HepG2 (cell line): ENCODE results near the gene LRRC4C. TPM values are rescaled to one million over a fixed set of nuclear protein-coding genes. Genes with fewer than 3 reads are reported as not detected.

ENCODE experiments used
- ATAC-seq: fragments of 200-7000 bp; cut with Tn5 transposase; 3 replicates; pipeline ENCODE4 v1.9.1; 2020; ENCODE audit warnings: mild to moderate bottlenecking, moderate library complexity
- BruUV-seq: library from RNA; stranded (reverse); fragments of 400-500 nt; replicated peaks from 2 replicates; lab custom pipeline; 2021; lab: Mats Ljungman, UMichigan
- CTCF ChIA-PET: fragments of 300-600 bp; formaldehyde crosslinking; extraction: SDS; loops from one replicate; lab custom pipeline; 2021; ENCODE audit warnings: low total read pairs, inconsistent platforms, low intra/inter-chr PET ratio; lab: Yijun Ruan, JAX
- POLR2A ChIA-PET: fragments of 350-600 bp; sonication (Branson Sonifier 250); formaldehyde crosslinking; loops from one replicate; lab custom pipeline; 2020; ENCODE audit warnings: antibody characterized with exemption, inconsistent platforms; lab: Yijun Ruan, JAX
- DNase-seq: peaks from one replicate; pipeline ENCODE4 v3.0.0-alpha.2; 2015; ENCODE audit warnings: low spot score
- FAIRE-seq: peaks from 3 replicates; lab custom pipeline; 2011; peaks lifted over from hg19 to GRCh38; lab: Jason Lieb, UNC
- H2AFZ ChIP-seq: one replicate; pipeline ENCODE4 v1.6.1; 2011; ENCODE audit warnings: low read length, inconsistent platforms
- H3K27ac ChIP-seq: fragments of 300-600 bp; 3 replicates; pipeline ENCODE4 v1.8.0; 2011; ENCODE audit warnings: mixed run types, mild to moderate bottlenecking, mixed read lengths, low read length, inconsistent platforms; ENCODE audit not compliant: insufficient read depth; ENCODE audit errors: extremely low read length
- H3K27me3 ChIP-seq, 2 experiments: fragments of 200-600 bp in 1 of 2; 2 replicates in 1 of 2; 3 replicates in 1 of 2; pipeline versions ENCODE4 v1.6.0 to v1.8.0; 2011; ENCODE audit warnings: low read length in 2 of 2, mild to moderate bottlenecking in 2 of 2, moderate library complexity in 2 of 2, inconsistent platforms in 1 of 2; ENCODE audit not compliant: insufficient read depth in 2 of 2, control insufficient read depth in 1 of 2
- H3K36me3 ChIP-seq, 2 experiments: fragments of 200-600 bp in 1 of 2; replicated peaks in 1 of 2; 2 replicates in 1 of 2; 3 replicates in 1 of 2; pipeline versions ENCODE4 v1.5.1 to v1.8.0; 2011; ENCODE audit warnings: low read length in 2 of 2, inconsistent platforms in 1 of 2; ENCODE audit not compliant: insufficient read depth in 2 of 2, control insufficient read depth in 1 of 2
- H3K4me1 ChIP-seq: 2 replicates; pipeline ENCODE4 v1.5.1; 2012; ENCODE audit warnings: low read length, inconsistent platforms; ENCODE audit not compliant: insufficient read depth
- H3K4me2 ChIP-seq: 2 replicates; pipeline ENCODE4 v1.6.0; 2011; ENCODE audit warnings: low read depth, low read length, inconsistent platforms
- H3K4me3 ChIP-seq, 3 experiments: fragments of 200-600 bp in 1 of 3; sonication (generic), shearing (Covaris generic) in 1 of 3; replicated peaks in 1 of 3; 2 replicates each; pipeline ENCODE4 v1.5.1; 2011 to 2016; ENCODE audit warnings: low read length in 3 of 3, inconsistent platforms in 2 of 3, low read depth in 2 of 3, mild to moderate bottlenecking in 2 of 3, control low read depth in 1 of 3, mixed read lengths in 1 of 3; ENCODE audit not compliant: insufficient read depth in 1 of 3
- H3K79me2 ChIP-seq: one replicate; pipeline ENCODE4 v1.6.1; 2011; ENCODE audit warnings: low read length, inconsistent platforms; ENCODE audit not compliant: insufficient read depth
- H3K9ac ChIP-seq: 2 replicates; pipeline ENCODE4 v1.6.0; 2011; ENCODE audit warnings: mild to moderate bottlenecking, low read depth, low read length, inconsistent platforms; ENCODE audit not compliant: insufficient read depth
- H3K9me3 ChIP-seq: 2 replicates; pipeline ENCODE4 v1.5.1; 2012; ENCODE audit warnings: mild to moderate bottlenecking, low read length
- H4K20me1 ChIP-seq: 2 replicates; pipeline ENCODE4 v1.6.0; 2011; ENCODE audit warnings: inconsistent platforms, mild to moderate bottlenecking, low read length, moderate library complexity; ENCODE audit not compliant: insufficient read depth
- ATAD3A ChIP-seq: sonication (generic); formaldehyde crosslinking; IDR thresholded peaks from 2 replicates; pipeline ENCODE4 v1.4.0; 2020; ENCODE audit warnings: missing genetic modification reagents
- BCL3 ChIP-seq: sonication (generic); formaldehyde crosslinking; IDR thresholded peaks from 2 replicates; pipeline ENCODE4 v1.5.1; 2020; ENCODE audit warnings: mild to moderate bottlenecking, missing genetic modification reagents, moderate library complexity
- CEBPG ChIP-seq: IDR thresholded peaks from 2 replicates; pipeline ENCODE4 v1.6.1; 2016
- EEA1 ChIP-seq: sonication (generic); formaldehyde crosslinking; IDR thresholded peaks from 2 replicates; pipeline ENCODE4 v1.5.1; 2020; ENCODE audit warnings: mild to moderate bottlenecking, missing genetic modification reagents, borderline replicate concordance
- KLF15 ChIP-seq: sonication (generic); formaldehyde crosslinking; IDR thresholded peaks from 2 replicates; pipeline ENCODE4 v1.8.1; 2023; ENCODE audit warnings: borderline replicate concordance, mild to moderate bottlenecking, inconsistent platforms, missing genetic modification reagents, mixed read lengths
- NCOA5 ChIP-seq: sonication (generic); formaldehyde crosslinking; IDR thresholded peaks from 2 replicates; pipeline ENCODE4 v1.4.0; 2020; ENCODE audit warnings: missing genetic modification reagents
- XBP1 ChIP-seq: sonication (generic); formaldehyde crosslinking; IDR thresholded peaks from 2 replicates; pipeline ENCODE4 v1.5.0; 2020; ENCODE audit warnings: missing genetic modification reagents
- YY1 ChIP-seq: IDR thresholded peaks from 2 replicates; pipeline ENCODE4 v1.6.1; 2011; ENCODE audit warnings: low read length, low read depth, moderate library complexity, mild to moderate bottlenecking; ENCODE audit not compliant: insufficient read depth, insufficient replicate concordance
- ZNF280B ChIP-seq: sonication (generic); formaldehyde crosslinking; IDR thresholded peaks from 2 replicates; pipeline ENCODE4 v1.5.0; 2020; ENCODE audit warnings: missing genetic modification reagents, mild to moderate bottlenecking, borderline replicate concordance
- ZNF687 ChIP-seq: sonication (generic); formaldehyde crosslinking; IDR thresholded peaks from 2 replicates; pipeline ENCODE4 v1.5.1; 2020; ENCODE audit warnings: mild to moderate bottlenecking, missing genetic modification reagents, moderate library complexity
- ZNF747 ChIP-seq: sonication (generic); formaldehyde crosslinking; IDR thresholded peaks from 2 replicates; pipeline ENCODE4 v1.8.1; 2023; ENCODE audit warnings: missing genetic modification reagents, mild to moderate bottlenecking, borderline replicate concordance
- WGBS: methylation state at CpG from one replicate; pipeline ENCODE4 v1.1.6; 2017; ENCODE audit warnings: low lambda C conversion rate; 5-methylcytosine and 5-hydroxymethylcytosine counted together
- in situ Hi-C: cut with HindIII; loops from 2 replicates; pipeline ENCODE4 v1.10.0; 2017; ENCODE audit warnings: low pct_unique_long_range_greater_than_20kb; ENCODE audit not compliant: extremely low pct_ligation_motif_present
- intact Hi-C: fragments of 100-400 bp; cut with micrococcal nuclease; formaldehyde crosslinking; loops from one replicate; pipeline ENCODE4 v1.10.0; 2022; ENCODE audit not compliant: unreplicated experiment
- polyA plus RNA-seq, 8 experiments: library from polyadenylated mRNA; depleted of rRNA in 3 of 8; stranded (reverse) in 7 of 8; unstranded in 1 of 8; fragments of >200 nt; fragmentation: Illumina TruSeq in 4 of 8; extraction: Trizol in 4 of 8; gene quantifications; 2 replicates each; pipeline versions ENCODE4 v1.2.1 to v1.2.3, GENCODE V29; 2011 to 2016; ENCODE audit warnings: low read depth in 4 of 8, missing spikeins in 1 of 8, mixed read lengths in 1 of 8; ENCODE audit not compliant: insufficient read depth in 1 of 8
- total RNA-seq, 5 experiments: library from RNA; depleted of rRNA; stranded (reverse); fragments of >200 nt; fragmentation: Illumina TruSeq; extraction: Trizol; gene quantifications; 2 replicates each; pipeline ENCODE4 v1.2.3, GENCODE V29; 2016; ENCODE audit warnings: low read depth in 1 of 5

LRRC4C gene
- total and polyA plus RNA-seq, 2 of the 13 experiments (the other 11 are each of a cell fraction or from before 2014, with no cell fraction given), result not detected

GRCh38 chr11:41065432-41065831 lies 394.0 kb downstream of the LRRC4C start:
- H4K20me1 ChIP-seq, result no peaks in the 10 kb centered on the region
- peaks cover 59% of the 10 kb centered on the region for H3K9me3 ChIP-seq
- no peak overlapping the region for H3K4me2 ChIP-seq
- no peaks in the 10 kb centered on the region for H3K27me3 ChIP-seq
- ChIA-PET POLR2A (no interaction called here), CTCF (no interaction called here)
- no peak for DNase-seq
- in situ Hi-C loops (no loop called here), intact Hi-C loops (no loop called here)
- no TSS peak for BruUV-seq
- no peak for FAIRE-seq
- WGBS, result 13% methylated on average over 4 of the region's 8 CpGs
- no peak for ATAC-seq
- H2AFZ ChIP-seq, result no peak overlapping the region
- H3K36me3 ChIP-seq, result no peaks in the 10 kb centered on the region
- TF ChIP-seq EEA1 (CRISPR knock-in tag), result no peak
- no peak for TF ChIP-seq XBP1 (CRISPR knock-in tag)
- no peaks in the 10 kb centered on the region for H3K79me2 ChIP-seq
- H3K9ac ChIP-seq, result no peak overlapping the region
- H3K4me3 ChIP-seq, result no peak overlapping the region
- no peaks in the 10 kb centered on the region for H3K4me1 ChIP-seq
- no peak overlapping the region for H3K27ac ChIP-seq

GRCh38 chr11:41058138-41058537 lies 401.3 kb downstream of the LRRC4C start:
- CTCF ChIA-PET, result no interaction called here
- ATAC-seq (no peak), FAIRE-seq (no peak), DNase-seq (no peak)
- POLR2A ChIA-PET, result no interaction called here
- H3K9ac ChIP-seq, result no peak overlapping the region
- no TSS peak for BruUV-seq
- no peak overlapping the region for H3K4me2 ChIP-seq
- in situ Hi-C loops, result no loop called here
- H3K79me2 ChIP-seq, result no peaks in the 10 kb centered on the region
- H3K4me3 ChIP-seq, result no peak overlapping the region
- H2AFZ ChIP-seq, result no peak overlapping the region
- H3K27ac ChIP-seq, result no peak overlapping the region
- peaks cover 61% of the 10 kb centered on the region for H3K9me3 ChIP-seq
- H3K4me1 ChIP-seq, result no peaks in the 10 kb centered on the region
- WGBS, result 14% methylated on average over 5 of the region's 5 CpGs
- intact Hi-C loops, result no loop called here
- H3K36me3 ChIP-seq, result no peaks in the 10 kb centered on the region
- no peak for TF ChIP-seq NCOA5
- no peak for TF ChIP-seq ZNF747 (CRISPR knock-in tag)
- TF ChIP-seq ZNF280B (CRISPR knock-in tag), result no peak
- TF ChIP-seq ZNF687 (CRISPR knock-in tag), result no peak
- TF ChIP-seq BCL3 (CRISPR knock-in tag), result no peak
- TF ChIP-seq ATAD3A (CRISPR knock-in tag), result no peak
- TF ChIP-seq KLF15 (CRISPR knock-in tag), result no peak
- TF ChIP-seq CEBPG (CRISPR knock-in tag), result no peak
- TF ChIP-seq YY1, result no peak
- TF ChIP-seq, all 625 proteins: peak for 0
- no peaks in the 10 kb centered on the region for H4K20me1 ChIP-seq
- H3K27me3 ChIP-seq, result no peaks in the 10 kb centered on the region
